ENCODE results near the gene UBE2L3.
"Not testable (repeated sequence)": the region's sequence is repeated elsewhere in the genome, so short reads cannot be mapped to it uniquely, and the experiment has no call there.

UBE2L3 gene

GRCh38 chr22:21551361-21551760 is 16.2 kb upstream of the UBE2L3 start, which contains the start of gene RIMBP3C:
Gene RIMBP3C, minus strand, starts transcription at chr22:21551461. Its CDS starts 485 bp downstream, at chr22:21550976.
- H3K36me3 ChIP-seq (ENCODE audit: control insufficient read depth in 5 of 5, insufficient read depth in 5 of 5, low read length in 5 of 5); H3K9ac ChIP-seq (ENCODE audit: low read length in 5 of 5); H3K4me1 ChIP-seq (ENCODE audit: control insufficient read depth in 5 of 5, insufficient read depth in 5 of 5, low read length in 5 of 5); H3K4me3 ChIP-seq (ENCODE audit: low read depth in 1 of 5, low read length in 5 of 5); H3K27ac ChIP-seq (ENCODE audit: low read depth, low read length); H3K9me3 ChIP-seq (ENCODE audit: control insufficient read depth in 5 of 5, low read length in 5 of 5); H3K27me3 ChIP-seq (ENCODE audit: control insufficient read depth in 5 of 5, insufficient read depth in 4 of 5, low read length in 5 of 5): not testable (repeated sequence)

GRCh38 chr22:21559345-21560125 is 8.0 kb upstream of the UBE2L3 start:
- H3K27ac ChIP-seq (ENCODE audit: low read depth, low read length); H3K9me3 ChIP-seq (ENCODE audit: control insufficient read depth in 5 of 5, low read length in 5 of 5); H3K4me3 ChIP-seq (ENCODE audit: low read depth in 1 of 5, low read length in 5 of 5); H3K36me3 ChIP-seq (ENCODE audit: control insufficient read depth in 5 of 5, insufficient read depth in 5 of 5, low read length in 5 of 5); H3K9ac ChIP-seq (ENCODE audit: low read length in 5 of 5); H3K27me3 ChIP-seq (ENCODE audit: control insufficient read depth in 5 of 5, insufficient read depth in 4 of 5, low read length in 5 of 5); H3K4me1 ChIP-seq (ENCODE audit: control insufficient read depth in 5 of 5, insufficient read depth in 5 of 5, low read length in 5 of 5): not testable (repeated sequence)

DNA sequence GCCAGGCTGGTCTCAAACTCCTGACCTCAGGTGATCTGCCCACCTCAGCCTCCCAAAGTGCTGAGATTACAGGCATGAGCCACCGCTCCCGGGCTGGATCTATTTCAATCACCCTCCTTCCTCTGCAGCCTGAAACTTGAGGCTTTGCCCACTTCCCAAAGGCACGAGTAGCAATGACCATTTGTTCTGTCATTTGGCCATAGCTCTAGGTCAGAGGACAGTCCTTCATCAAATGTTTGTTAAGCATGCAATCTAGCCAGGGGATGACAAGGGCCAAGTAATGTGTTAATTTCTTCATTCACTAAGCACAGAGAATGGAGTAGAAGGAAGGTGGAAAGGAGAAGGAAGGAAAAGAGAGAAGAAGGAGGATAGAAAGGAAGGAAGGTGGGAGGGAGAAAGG is 6.9 kb upstream of the UBE2L3 start:
- not testable (repeated sequence) for H3K4me1 ChIP-seq (ENCODE audit: control insufficient read depth in 5 of 5, insufficient read depth in 5 of 5, low read length in 5 of 5); H3K27me3 ChIP-seq (ENCODE audit: control insufficient read depth in 5 of 5, insufficient read depth in 4 of 5, low read length in 5 of 5); H3K36me3 ChIP-seq (ENCODE audit: control insufficient read depth in 5 of 5, insufficient read depth in 5 of 5, low read length in 5 of 5); H3K4me3 ChIP-seq (ENCODE audit: low read depth in 1 of 5, low read length in 5 of 5); H3K9ac ChIP-seq (ENCODE audit: low read length in 5 of 5); H3K27ac ChIP-seq (ENCODE audit: low read depth, low read length); H3K9me3 ChIP-seq (ENCODE audit: control insufficient read depth in 5 of 5, low read length in 5 of 5)

GRCh38 chr22:21563912-21564311 is 3.6 kb upstream of the UBE2L3 start:
- Histone ChIP-seq H3K4me1 (ENCODE audit: control insufficient read depth in 5 of 5, insufficient read depth in 5 of 5, low read length in 5 of 5) (peaks cover 2 to 10% (median 8%) of the 10 kb centered on the region in 5 donors), H3K9ac (ENCODE audit: low read length in 5 of 5) (peak overlapping the region in 1 of 5 donors; percentile 5), H3K27ac (ENCODE audit: low read depth, low read length) (no peak overlapping the region), H3K36me3 (ENCODE audit: control insufficient read depth in 5 of 5, insufficient read depth in 5 of 5, low read length in 5 of 5) (no peaks in the 10 kb centered on the region), H3K9me3 (ENCODE audit: control insufficient read depth in 5 of 5, low read length in 5 of 5) (no peaks in the 10 kb centered on the region), H3K4me3 (ENCODE audit: low read depth in 1 of 5, low read length in 5 of 5) (no peak overlapping the region), H3K27me3 (ENCODE audit: control insufficient read depth in 5 of 5, insufficient read depth in 4 of 5, low read length in 5 of 5) (no peaks in the 10 kb centered on the region)

DNA sequence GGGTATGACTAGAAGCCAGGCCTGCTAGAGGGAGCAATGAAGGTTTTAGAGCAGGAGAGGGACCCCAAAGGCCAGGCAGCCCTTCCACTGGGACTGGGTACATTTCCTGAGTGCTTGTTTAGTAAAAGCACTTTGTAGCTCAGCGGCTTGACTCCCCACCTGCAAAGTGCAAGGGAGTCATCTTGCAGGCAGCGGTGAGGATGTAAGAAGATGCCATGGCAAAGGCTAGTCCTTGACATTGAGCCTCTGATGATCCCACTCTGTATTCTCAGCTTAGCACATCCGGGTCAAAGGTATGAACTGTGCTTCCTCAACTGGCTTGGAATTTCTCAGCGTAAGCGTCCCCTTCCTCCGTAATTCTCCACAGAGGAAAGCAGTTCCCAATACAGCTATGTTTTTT is 3.1 kb upstream of the UBE2L3 start:
- Histone ChIP-seq H3K4me1 (ENCODE audit: control insufficient read depth in 5 of 5, insufficient read depth in 5 of 5, low read length in 5 of 5) (peaks cover 2 to 14% (median 13%) of the 10 kb centered on the region in 5 donors), H3K27ac (ENCODE audit: low read depth, low read length) (no peak overlapping the region), H3K27me3 (ENCODE audit: control insufficient read depth in 5 of 5, insufficient read depth in 4 of 5, low read length in 5 of 5) (no peaks in the 10 kb centered on the region), H3K9me3 (ENCODE audit: control insufficient read depth in 5 of 5, low read length in 5 of 5) (no peaks in the 10 kb centered on the region), H3K36me3 (ENCODE audit: control insufficient read depth in 5 of 5, insufficient read depth in 5 of 5, low read length in 5 of 5) (no peaks in the 10 kb centered on the region), H3K4me3 (ENCODE audit: low read depth in 1 of 5, low read length in 5 of 5) (no peak overlapping the region), H3K9ac (ENCODE audit: low read length in 5 of 5) (no peak overlapping the region)

GRCh38 chr22:21568347-21569075 is 997 bp downstream of the UBE2L3 start:
- Histone ChIP-seq H3K27ac (ENCODE audit: low read depth, low read length) (peak overlapping the region; percentile 87), H3K27me3 (ENCODE audit: control insufficient read depth in 5 of 5, insufficient read depth in 4 of 5, low read length in 5 of 5) (no peaks in the 10 kb centered on the region), H3K9me3 (ENCODE audit: control insufficient read depth in 5 of 5, low read length in 5 of 5) (no peaks in the 10 kb centered on the region), H3K36me3 (ENCODE audit: control insufficient read depth in 5 of 5, insufficient read depth in 5 of 5, low read length in 5 of 5) (peaks cover 0 to 9% (median 0%) of the 10 kb centered on the region in 5 donors), H3K4me1 (ENCODE audit: control insufficient read depth in 5 of 5, insufficient read depth in 5 of 5, low read length in 5 of 5) (peaks cover 7 to 52% (median 48%) of the 10 kb centered on the region in 5 donors), H3K4me3 (ENCODE audit: low read depth in 1 of 5, low read length in 5 of 5) (peak overlapping the region; percentile 86 to 90 (median 88)), H3K9ac (ENCODE audit: low read length in 5 of 5) (peak overlapping the region; percentile 82 to 99 (median 96))

DNA sequence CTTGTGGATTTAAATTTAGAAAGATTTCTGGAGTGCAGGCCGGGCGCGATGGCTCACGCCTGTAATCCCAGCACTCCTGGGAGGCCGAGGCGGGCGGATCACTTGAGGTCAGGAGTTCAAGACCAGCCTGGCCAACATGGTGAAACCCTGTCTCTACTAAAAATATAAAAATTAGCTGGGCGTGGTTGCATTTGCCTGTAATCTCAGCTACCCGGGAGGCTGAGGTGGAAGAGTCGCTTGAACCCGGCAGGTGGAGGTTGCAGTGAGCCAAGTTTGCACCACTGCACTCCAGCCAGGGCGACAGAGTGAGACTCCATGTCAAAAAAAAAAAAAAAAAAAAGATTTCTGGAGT is 1.5 kb downstream of the UBE2L3 start:
- Histone ChIP-seq H3K4me1 (ENCODE audit: control insufficient read depth in 5 of 5, insufficient read depth in 5 of 5, low read length in 5 of 5) (peaks cover 7 to 57% (median 54%) of the 10 kb centered on the region in 5 donors), H3K9ac (ENCODE audit: low read length in 5 of 5) (peak overlapping the region; percentile 82 to 99 (median 96)), H3K4me3 (ENCODE audit: low read depth in 1 of 5, low read length in 5 of 5) (peak overlapping the region; percentile 86 to 90 (median 88)), H3K27ac (ENCODE audit: low read depth, low read length) (peak overlapping the region; percentile 87), H3K36me3 (ENCODE audit: control insufficient read depth in 5 of 5, insufficient read depth in 5 of 5, low read length in 5 of 5) (peaks cover 0 to 12% (median 0%) of the 10 kb centered on the region in 5 donors)
- H3K27me3 ChIP-seq (ENCODE audit: control insufficient read depth in 5 of 5, insufficient read depth in 4 of 5, low read length in 5 of 5); H3K9me3 ChIP-seq (ENCODE audit: control insufficient read depth in 5 of 5, low read length in 5 of 5): not testable (repeated sequence)

DNA sequence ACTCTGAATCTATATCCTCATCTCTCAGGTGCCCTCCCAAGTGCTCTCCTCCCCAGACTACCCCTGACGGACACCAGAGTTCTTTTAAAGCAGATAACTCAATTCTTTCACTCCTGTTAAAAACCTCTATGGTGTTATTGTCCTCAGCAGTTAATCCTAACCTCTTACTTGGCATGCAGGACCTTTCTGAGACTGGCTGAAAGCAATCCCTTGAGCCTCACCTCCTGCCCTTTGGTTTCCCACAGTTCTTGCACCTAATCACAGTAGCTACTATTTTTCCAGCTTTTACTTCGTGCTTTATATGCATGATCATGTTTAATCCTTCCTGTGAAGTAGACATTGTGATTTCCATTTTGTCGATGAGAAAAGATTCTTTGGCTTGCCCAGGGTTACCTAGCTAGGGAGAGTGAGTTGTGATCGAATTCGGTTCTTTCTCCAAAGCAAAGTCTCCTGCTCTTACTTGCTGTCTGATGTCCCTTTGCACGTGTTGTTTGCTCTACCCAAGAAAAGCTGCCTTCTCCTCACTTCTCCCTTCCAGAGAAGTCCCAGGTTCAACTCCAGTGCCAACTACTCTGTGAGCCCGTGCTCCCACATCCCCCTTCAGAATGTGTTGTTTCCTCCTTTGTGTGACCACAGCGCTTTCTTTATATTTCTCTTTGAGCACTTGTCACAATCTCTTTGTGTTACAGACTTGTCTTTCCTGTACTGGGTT is 2.1 kb downstream of the UBE2L3 start:
- peak overlapping the region in 4 of 5 donors; percentile 39 to 99 (median 97) for H3K9ac ChIP-seq (ENCODE audit: low read length in 5 of 5)
- peaks cover 7 to 60% (median 59%) of the 10 kb centered on the region in 5 donors for H3K4me1 ChIP-seq (ENCODE audit: control insufficient read depth in 5 of 5, insufficient read depth in 5 of 5, low read length in 5 of 5)
- no peaks in the 10 kb centered on the region for H3K27me3 ChIP-seq (ENCODE audit: control insufficient read depth in 5 of 5, insufficient read depth in 4 of 5, low read length in 5 of 5)
- H3K9me3 ChIP-seq (ENCODE audit: control insufficient read depth in 5 of 5, low read length in 5 of 5): no peaks in the 10 kb centered on the region
- peaks cover 0 to 12% (median 0%) of the 10 kb centered on the region in 5 donors for H3K36me3 ChIP-seq (ENCODE audit: control insufficient read depth in 5 of 5, insufficient read depth in 5 of 5, low read length in 5 of 5)
- H3K4me3 ChIP-seq (ENCODE audit: low read depth in 1 of 5, low read length in 5 of 5): peak overlapping the region in 1 of 5 donors; percentile 31
- no peak overlapping the region for H3K27ac ChIP-seq (ENCODE audit: low read depth, low read length)

GRCh38 chr22:21570398-21570797 is 2.9 kb downstream of the UBE2L3 start:
- Histone ChIP-seq H3K27me3 (ENCODE audit: control insufficient read depth in 5 of 5, insufficient read depth in 4 of 5, low read length in 5 of 5) (no peaks in the 10 kb centered on the region), H3K4me3 (ENCODE audit: low read depth in 1 of 5, low read length in 5 of 5) (no peak overlapping the region), H3K4me1 (ENCODE audit: control insufficient read depth in 5 of 5, insufficient read depth in 5 of 5, low read length in 5 of 5) (peaks cover 7 to 60% (median 59%) of the 10 kb centered on the region in 5 donors), H3K9ac (ENCODE audit: low read length in 5 of 5) (peak overlapping the region in 4 of 5 donors; percentile 24 to 99 (median 68)), H3K27ac (ENCODE audit: low read depth, low read length) (no peak overlapping the region), H3K9me3 (ENCODE audit: control insufficient read depth in 5 of 5, low read length in 5 of 5) (no peaks in the 10 kb centered on the region), H3K36me3 (ENCODE audit: control insufficient read depth in 5 of 5, insufficient read depth in 5 of 5, low read length in 5 of 5) (peaks cover 0 to 12% (median 0%) of the 10 kb centered on the region in 5 donors)

Data from subcutaneous abdominal adipose tissue (tissue), 5 donors.